Measurements from ENCODE around the gene LCLAT1.

DNA sequence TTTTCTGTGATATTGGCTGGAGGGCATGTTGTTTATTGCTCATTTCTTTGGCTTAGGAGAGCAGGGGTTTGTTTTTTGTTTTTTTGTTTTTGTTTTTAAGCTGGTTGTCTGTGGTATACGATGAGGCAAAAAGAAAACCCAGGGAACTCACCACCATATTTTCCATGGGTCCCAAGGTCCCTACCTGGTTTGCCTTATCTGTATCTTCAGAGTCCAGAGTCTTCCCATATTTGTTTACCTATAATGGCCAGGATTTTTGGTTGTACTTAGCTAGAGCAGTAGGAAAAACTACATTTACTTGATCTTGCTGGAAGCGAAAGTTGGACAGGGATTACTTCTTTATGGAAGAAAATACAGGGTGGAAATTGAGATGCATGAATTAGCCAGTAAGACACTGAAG lies 9.5 kb downstream of the LCLAT1 start:
- TF ChIP-seq, protein P1, sequence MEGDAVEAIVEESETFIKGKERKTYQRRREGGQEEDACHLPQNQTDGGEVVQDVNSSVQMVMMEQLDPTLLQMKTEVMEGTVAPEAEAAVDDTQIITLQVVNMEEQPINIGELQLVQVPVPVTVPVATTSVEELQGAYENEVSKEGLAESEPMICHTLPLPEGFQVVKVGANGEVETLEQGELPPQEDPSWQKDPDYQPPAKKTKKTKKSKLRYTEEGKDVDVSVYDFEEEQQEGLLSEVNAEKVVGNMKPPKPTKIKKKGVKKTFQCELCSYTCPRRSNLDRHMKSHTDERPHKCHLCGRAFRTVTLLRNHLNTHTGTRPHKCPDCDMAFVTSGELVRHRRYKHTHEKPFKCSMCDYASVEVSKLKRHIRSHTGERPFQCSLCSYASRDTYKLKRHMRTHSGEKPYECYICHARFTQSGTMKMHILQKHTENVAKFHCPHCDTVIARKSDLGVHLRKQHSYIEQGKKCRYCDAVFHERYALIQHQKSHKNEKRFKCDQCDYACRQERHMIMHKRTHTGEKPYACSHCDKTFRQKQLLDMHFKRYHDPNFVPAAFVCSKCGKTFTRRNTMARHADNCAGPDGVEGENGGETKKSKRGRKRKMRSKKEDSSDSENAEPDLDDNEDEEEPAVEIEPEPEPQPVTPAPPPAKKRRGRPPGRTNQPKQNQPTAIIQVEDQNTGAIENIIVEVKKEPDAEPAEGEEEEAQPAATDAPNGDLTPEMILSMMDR (IDR thresholded peaks at IDR 0.05) = no peak
- TF ChIP-seq POLR2A (IDR thresholded peaks at IDR 0.05) = no peak

All from adrenal gland (tissue), 5 donors.